HG03378 (cell line): ENCODE measurements around the gene DUSP9.

Experiments used
- ATAC-seq: cut with Tn5 transposase; IDR thresholded peaks from one replicate; pipeline ENCODE4 v1.9.1; 2021; ENCODE audit warnings: mild to moderate bottlenecking, moderate library complexity; ENCODE audit not compliant: unreplicated experiment

DUSP9 gene

DNA sequence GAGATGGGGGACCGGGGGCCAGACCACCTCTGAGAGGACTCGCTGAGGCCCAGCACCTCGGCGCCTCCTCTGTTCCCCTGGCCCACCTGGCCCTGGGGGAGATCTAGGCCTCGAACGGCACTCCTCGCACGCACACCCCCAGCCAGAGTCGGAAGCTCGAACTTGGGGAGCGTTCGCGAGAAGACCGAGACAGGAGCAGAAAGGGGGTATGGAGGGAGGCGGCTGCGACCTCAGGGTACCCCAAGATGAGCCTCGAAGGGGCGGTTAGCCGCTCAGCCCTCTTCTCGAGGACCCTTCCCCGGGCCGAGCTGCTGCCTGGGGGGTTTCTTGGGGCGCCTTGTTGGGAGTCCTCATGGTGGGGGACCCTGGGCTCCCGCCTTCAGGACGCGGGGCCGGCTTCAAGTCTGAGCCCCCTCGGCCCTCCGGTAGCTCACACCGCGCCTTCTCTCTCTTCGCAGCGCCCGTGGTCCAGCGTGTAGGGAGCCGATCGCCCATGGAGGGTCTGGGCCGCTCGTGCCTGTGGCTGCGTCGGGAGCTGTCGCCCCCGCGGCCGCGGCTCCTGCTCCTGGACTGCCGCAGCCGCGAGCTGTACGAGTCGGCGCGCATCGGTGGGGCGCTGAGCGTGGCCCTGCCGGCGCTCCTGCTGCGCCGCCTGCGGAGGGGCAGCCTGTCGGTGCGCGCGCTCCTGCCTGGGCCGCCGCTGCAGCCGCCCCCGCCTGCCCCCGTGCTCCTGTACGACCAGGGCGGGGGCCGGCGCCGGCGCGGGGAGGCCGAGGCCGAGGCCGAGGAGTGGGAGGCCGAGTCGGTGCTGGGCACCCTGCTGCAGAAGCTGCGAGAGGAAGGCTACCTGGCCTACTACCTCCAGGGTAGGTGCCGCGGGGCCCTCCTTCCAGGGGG is 706 bp downstream of the DUSP9 start:
- ATAC-seq, result no peak

DNA sequence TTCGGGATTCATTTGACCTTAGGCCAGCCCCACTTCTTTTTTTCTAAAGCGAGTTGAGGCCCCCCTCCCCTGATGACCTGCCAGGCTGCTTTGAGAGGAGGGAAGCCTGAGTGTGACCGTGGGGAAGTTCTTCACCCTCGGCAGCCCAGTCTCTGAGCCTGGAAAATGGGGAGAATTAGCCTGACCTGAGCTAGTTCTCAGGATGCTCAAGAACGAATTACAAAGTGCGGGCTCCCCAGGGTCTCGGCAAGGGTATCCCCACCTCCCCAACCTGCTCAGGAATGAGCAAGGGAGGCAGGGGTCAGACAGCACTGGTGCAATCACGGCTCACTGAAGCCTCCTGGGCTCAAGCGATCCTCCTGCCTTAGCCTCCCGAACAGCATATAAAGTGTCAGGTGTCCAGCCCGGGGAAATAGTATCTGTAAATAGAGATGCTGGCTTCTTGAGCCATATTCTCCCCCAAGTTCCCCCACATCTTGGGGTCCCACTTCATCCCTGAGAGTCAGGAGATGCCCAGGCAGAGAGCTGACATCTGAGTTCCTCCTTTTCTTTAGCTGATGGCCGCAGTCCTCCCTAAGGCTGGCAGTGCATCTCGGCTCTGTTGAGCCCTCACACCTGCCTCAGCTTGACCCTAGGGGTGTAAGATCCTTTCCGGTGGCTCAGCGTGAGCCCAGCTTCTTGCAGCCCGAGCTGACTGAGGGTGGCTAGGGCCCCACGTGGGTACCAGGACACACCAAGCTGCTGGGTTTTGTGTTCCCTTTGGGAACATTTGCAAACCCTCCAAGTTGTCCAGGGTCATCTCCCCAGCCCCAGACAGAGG is 1.6 kb downstream of the DUSP9 start:
- no peak for ATAC-seq

DNA sequence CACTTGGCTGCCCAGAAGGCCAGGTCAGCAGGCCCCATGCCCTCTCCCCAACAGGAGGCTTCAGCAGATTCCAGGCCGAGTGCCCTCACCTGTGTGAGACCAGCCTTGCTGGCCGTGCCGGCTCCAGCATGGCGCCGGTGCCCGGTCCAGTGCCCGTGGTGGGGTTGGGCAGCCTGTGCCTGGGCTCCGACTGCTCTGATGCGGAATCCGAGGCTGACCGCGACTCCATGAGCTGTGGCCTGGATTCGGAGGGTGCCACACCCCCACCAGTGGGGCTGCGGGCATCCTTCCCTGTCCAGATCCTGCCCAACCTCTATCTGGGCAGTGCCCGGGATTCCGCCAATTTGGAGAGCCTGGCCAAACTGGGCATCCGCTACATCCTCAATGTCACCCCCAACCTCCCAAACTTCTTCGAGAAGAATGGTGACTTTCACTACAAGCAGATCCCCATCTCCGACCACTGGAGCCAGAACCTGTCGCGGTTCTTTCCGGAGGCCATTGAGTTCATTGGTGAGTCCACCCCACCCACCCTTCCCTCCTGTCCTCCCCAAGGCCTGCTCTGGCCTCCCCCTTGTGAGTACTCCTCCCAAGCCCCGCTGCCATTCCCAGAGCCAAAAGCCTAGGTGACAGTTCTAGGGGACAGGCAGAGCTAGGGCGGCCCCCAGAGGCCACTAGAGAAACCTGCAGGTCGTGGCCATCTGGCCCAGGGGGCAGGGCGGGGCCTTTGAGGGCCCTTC is 2.3 kb downstream of the DUSP9 start:
- no peak for ATAC-seq

DNA sequence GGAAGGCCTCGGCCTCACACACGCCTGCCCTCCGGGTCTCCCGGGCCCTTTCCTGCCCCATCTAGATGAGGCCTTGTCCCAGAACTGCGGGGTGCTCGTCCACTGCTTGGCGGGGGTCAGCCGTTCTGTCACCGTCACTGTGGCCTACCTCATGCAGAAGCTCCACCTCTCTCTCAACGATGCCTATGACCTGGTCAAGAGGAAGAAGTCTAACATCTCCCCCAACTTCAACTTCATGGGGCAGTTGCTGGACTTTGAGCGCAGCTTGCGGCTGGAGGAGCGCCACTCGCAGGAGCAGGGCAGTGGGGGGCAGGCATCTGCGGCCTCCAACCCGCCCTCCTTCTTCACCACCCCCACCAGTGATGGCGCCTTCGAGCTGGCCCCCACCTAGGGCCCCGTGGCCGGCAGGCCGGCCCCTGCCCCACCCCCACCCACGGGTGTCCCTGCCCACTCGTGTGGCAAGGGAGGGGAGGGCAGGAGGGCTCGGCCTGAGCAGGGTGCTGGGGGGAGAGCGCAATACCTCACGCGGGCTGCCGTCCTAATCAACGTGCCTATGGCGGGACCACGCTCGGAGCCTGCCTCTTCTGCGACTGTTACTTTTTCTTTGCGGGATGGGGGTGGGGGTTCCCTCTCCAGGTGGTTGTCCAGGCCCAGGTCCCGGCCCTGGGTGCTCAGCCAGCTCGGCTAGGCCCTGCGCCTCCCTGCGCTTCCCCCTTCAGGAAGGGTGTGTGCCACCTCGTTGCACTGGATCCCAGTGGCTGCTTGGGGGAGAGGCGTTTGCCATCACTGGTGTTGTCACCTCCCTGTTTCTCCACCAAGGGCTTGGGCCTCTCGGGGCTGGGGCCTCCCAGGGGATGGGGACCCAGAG is 3.1 kb downstream of the DUSP9 start:
- ATAC-seq, result no peak

DNA sequence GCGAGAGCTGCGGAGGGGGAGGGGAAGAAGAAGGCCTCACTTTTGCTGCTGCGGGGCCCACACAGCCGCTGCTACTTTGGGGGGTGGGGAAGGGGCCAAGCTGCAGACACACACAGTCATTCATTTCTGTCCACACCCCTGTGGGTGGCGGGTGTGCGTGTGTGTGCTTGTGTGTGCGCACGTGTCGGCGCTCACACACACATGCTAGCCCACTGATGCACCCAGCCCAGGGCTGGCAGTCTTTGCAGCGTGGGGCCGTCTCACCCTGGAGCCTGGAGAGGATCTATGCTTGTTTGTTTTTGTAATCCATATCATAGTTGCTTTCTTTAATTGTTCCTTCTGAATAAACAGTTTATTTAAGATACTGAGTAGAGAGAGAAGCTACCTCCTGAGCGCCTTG is 4.0 kb downstream of the DUSP9 start:
- ATAC-seq, result no peak

DNA sequence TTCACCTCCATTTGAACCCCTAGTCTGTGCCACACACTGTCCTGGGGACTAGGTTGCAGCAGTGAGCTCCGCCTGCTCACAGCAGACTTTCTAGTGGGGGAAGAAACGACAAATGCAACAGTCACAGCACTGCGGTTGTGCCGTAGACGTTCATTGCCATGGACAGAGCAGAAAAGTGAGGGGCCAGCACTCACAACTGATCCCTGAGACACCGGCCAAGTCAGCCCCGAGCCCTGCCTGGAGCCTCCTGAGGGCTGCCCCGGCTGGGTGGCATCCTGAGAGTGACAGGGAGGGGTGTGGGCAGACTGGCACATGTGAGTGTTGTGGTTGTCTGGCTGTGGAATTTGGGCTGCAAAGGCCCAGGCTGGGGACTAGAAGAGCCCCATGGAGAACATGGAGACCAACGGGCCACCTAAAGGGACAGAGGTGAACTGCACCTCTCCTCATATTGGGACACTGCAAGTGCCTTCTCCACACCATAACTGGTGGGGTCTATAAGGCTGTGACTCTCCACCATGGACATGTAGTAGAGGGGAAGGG is 4.6 kb downstream of the DUSP9 start:
- ATAC-seq, result no peak

DNA sequence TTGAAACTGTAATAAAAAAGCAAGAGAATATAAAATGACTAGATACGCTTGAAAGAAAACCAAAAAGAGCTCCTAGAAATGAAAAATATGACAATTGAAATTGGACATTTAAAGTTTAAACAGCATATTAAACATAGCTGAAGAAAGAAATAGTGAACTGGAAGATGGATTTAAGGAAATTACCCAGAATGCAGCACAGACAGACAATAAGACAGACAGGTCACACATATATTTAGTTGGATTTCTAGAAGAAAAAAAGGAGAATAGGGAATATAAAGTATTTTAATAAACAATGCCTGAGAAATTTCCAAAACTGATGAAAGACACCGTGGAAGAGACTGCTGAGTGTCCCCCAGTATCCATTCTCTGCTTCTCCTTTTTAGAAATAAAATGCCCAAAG is 6.6 kb downstream of the DUSP9 start:
- ATAC-seq, result no peak

DNA sequence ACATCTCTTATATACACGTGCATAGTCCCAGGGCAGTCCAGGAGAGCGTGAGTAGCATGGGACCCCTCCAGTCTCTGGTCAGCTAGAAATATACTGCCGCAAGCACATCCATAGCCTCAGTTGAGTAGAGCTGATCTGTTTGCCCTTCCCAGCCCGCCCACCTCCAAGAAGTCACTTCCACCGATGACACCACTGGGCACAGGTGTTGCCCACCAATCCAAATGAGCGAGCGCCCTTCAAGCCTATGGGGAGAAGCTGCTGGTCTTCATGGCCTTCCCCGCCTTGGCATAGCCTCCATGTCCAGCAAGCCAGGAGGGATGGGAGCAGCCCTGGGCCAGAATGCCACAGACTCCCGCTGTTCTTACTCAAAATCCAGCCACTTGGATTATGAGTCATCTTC is 10.2 kb downstream of the DUSP9 start:
- no peak for ATAC-seq

DNA sequence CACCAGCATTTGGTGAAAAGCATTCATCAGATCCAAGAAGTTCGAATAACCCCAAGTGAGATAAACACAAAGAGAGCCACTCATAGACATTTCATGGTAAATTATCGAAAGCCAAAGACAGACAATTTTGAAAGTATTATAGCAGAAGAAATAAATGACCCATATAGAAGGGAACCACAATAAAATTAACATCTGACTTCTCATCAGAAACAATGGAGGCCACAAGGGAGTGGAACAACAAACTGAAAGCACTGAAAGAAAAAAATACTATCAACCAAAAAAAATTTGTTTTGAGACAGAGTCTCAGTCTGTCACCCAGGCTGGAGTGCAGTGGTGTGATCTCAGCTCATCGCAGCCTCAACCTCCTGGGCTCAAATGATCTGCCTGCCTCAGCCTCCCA is 12.3 kb downstream of the DUSP9 start:
- no peak for ATAC-seq

DNA sequence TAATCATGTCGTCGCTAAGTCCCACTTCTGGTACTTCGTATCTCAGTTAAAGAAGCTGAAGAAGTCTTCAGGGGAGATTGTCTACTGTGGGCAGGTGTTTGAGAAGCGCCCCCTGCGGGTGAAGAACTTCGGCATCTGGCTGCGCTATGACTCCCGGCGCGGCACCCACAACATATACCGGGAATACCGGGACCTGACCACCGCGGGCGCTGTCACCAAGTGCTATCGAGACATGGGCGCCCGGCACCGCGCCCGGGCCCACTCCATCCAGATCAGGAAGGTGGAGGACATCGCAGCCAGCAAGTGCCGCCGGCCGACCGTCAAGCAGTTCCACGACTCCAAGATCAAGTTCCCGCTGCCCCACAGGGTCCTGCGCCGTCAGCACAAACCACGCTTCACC is 15.3 kb downstream of the DUSP9 start:
- no peak for ATAC-seq

DNA sequence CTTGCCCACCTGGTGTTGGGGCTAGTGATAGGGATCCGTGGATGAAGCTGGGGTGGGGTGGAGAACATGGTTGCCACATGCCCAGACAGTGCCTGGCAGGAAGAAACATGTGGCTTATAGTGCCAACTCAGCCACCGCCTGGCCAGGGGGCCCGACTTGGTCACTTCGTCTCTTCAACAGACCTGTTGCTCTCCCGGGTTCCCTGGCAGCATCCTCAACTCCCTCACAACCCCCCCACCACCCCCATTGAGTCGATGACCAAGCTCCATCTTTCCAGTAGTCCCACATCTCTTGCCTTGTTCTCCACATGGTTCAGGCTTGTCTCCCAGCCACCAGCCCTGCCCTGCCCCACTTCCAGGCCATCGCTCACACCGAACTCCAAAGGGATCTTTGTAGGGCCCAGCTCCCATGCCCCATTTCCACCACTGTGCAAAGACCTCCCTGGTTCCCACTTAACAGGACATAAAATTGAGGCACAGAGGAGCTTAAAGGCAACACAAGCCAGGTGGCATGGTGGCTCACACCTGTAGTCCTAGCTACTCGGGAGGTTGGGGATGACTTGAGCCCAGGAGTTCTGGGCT is 18.8 kb downstream of the DUSP9 start:
- no peak for ATAC-seq

DNA sequence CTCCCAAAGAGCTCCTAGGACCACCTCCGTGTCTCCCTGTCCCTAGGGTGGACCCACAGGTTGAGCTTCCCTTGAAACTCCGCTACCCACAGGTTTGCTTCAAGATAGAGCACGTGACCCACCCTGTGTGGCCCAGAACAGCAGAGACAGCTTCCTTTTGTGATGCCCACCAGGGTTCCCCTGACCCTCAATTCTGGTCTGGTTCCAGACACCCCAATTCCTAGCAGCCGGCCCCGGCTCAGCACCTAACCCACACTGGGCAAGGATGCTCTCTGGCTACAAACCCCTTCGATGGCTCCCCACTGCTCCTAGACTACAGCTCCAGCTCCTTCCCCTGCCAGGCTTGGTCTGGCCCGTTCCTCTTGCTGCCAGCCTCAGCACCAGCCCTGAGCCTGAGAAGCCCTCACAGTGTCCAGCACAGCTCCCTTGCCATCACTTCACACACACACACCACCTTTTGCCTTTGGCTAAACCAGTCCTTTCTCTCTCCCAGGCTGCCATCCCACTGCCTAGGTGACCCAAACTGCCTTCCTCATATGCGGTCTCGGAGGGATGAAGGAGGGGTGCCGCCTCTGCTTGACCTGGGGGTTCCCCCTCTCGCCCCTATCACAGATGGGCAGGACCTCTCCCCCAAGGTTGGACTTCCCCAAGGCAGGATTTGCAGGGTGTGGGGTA is 20.4 kb downstream of the DUSP9 start:
- ATAC-seq, result no peak

DNA sequence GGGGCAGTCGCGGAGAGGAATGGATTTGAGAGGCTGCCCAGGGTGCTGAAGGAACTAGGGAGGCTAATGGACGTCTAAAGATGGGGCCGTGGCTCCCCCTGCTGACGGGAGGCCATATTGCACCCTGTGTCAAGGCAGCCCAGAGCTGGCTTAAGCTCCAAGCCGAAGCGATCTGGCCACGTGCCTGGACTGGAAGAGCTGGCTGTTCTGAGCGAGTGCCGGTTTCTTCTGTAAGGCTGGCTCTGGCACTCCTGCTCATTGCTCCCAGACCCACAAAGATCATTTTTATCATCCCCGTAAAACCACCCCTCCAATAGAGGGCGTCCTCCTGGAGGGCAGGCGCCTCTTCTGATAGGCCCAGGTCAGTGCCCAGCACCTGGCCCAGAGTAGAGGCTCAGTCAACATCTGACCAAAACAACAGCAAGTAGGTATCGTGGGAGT is 21.0 kb downstream of the DUSP9 start:
- ATAC-seq, result no peak

DNA sequence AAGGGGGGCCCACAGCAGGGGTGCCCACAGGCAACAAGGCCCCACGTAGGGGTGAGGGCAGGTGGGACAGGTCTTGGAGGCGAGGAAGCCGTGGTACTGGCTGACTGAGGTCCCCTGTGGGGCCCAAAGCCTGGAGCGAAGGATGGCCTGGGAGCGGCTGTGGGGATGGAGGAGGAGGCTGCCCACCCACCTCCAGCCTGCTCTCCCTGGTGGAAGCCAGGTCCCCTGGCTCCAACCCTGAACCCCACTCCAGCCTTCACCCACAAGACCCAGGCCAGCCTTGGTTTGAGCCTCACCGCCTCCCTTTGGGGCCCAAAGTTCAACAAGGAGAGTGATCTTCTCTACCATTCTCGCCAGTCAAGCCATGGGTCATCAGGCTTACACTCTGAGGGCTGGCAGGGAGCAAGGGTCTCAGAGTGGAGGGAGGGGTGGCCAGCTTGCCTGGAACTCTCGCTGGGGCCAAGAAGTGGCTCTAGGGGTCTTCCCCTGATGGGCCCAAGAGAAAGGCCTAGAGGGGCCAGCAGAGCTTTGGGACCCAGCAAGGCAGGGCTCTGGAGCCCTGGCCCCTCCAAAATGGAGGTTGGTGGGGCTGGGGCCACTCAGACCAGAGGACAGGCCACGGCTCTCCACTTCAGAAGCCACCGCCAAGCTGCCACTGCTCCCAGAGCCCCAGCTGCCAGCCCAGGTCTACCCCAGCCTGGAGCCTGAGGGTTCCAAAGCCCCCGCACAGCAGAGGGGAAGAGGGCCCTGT is 21.6 kb downstream of the DUSP9 start:
- ATAC-seq, result no peak

DNA sequence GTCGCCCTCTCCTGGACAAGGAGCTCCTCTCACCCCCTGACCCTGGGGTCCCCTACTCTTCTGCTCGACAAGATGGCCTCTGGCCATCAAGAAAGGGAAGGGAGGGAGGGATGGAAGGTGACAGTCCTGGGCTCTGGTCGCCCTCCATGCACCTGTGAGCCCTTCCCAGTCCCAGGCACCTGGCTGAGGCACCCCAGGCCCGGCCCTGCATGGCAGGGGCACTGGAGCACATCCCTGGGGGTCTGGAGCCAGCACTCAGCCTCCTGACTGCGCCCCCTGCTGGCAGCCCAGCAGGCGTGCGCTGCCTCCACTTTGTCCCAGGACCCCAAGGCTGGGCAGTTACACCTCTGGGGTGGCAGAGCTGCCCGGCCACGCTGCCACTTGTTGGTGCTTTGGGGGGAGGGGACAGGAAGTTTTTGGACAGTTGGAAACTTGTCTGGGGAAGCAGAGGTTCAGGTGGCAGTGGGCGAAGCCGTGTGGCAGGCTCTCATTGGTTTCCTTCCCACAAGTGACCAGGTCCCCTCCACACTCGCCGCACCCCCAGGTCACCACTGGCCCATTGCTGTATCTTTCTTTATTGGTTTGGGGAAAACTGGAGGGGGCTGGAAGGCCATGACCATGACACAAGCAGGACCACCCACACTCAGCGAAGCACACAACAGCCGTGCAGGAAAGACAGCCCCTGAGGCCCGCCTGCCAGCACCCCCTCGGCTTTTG is 22.3 kb downstream of the DUSP9 start:
- no peak for ATAC-seq

DNA sequence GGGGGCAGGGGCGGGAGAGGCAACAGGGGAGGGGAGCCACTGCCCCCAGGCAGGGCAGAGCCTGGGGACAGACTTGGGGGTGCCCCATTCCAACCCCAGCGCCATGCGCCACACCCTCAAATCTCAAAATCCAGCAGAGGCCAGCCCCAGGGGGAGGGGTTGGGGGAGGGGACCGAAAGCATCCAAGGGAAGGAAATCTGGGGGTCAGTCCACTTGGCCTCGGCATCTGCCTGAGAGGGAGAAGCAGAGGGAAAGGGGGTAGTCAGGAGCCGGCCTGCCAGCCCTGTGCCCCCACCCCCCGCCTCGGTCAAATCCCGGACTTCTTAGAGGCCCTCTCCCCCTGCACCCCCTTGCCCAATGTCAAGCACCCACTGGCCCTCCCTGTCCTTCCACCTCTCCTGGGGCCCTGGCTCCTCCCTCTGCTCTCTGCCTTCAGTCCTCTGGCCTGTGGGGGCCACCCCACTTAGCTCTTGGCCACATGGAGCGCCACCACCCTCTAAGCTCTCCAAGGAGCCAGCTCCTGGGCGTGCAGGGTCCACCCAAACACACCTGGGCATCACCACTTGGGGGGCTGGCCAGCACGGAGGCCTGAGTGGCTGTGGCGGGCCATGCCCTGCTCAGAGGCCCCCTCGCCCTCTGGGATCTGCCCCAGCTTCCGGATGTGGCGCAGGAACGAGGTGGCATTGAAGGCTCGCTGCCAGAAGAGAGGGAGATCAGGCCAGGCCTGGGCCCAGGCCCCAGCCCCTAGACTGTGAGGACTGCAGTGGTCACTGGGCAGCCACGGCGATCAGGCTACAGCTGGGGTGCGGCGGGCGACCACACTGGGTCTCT is 23.1 kb downstream of the DUSP9 start:
- no peak for ATAC-seq
